HG03196 (cell line): ENCODE measurements around the gene UBE3A.

Source experiments
- ATAC-seq: cut with Tn5 transposase; IDR thresholded peaks from one replicate; pipeline ENCODE4 v1.9.1; 2021; ENCODE audit not compliant: unreplicated experiment

The UBE3A gene

DNA sequence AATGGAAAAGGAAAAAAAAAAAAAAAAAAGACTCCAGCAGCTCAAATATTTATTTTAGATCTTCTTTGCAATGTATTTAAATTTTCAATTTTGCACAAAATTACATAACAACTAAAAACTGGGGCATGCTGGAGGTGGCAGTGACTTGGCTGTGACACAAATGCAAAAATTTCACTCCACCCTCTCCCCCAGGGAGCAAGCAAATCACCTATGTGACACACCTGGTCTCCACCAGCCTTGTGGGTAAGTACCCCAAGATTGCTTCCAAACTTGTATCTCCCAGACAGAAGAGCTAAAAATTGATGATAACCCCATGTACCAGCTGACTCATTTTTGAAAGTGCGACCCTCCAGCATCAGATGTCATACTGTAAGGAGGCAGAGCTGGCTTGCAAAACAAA, 32.0 kb downstream of the UBE3A start:
- ATAC-seq = no peak

DNA sequence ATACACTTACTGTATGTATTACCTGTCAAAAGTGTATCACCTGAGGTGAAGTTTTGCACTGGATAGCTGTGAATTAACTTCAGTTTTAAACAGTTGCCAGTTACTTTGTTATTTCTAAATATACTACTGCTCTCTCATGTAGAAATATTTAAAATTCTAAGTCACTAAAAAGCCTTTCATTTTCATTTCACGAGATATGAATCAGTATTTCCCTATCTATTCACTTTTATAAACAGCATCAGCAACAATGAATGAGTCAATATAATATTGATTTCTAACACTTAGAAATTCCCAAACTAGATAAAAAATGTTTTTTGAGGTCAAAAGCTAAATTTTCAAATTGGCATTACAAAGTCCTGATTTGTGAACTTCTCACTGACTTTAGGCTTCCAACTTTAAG, 32.6 kb downstream of the UBE3A start:
- ATAC-seq = no peak

- ATAC-seq = no peak
These were observed 35.1 kb downstream of the UBE3A start for GRCh38 chr15:25403771-25404170.

GRCh38 chr15:25402342-25402741, 36.5 kb downstream of the UBE3A start:
- no peak for ATAC-seq

DNA sequence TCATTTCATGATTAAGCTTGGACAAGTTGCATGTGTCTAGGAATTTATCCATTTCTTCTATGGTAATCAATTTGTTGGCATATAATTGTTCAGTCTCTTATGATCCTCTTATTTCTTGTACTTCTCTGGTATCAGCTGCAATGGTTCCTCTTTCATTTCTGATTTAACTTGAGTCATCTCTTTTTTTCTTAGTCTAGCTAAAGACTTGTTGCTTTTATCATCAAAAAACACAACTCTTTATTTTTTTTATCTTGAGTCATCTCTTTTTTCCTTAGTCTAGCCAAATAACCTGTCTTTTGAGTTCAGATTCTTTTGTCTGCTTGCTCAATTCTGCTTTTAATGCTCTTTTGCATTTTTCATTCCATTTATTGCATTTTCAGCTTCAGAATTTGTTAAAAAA, 37.3 kb downstream of the UBE3A start:
- no peak for ATAC-seq

- ATAC-seq = no peak
These were observed 41.7 kb downstream of the UBE3A start for GRCh38 chr15:25397100-25397499.

- ATAC-seq = no peak
These were observed 43.9 kb downstream of the UBE3A start for GRCh38 chr15:25394898-25395297.

GRCh38 chr15:25392806-25393205, 46.0 kb downstream of the UBE3A start:
- ATAC-seq = no peak

DNA sequence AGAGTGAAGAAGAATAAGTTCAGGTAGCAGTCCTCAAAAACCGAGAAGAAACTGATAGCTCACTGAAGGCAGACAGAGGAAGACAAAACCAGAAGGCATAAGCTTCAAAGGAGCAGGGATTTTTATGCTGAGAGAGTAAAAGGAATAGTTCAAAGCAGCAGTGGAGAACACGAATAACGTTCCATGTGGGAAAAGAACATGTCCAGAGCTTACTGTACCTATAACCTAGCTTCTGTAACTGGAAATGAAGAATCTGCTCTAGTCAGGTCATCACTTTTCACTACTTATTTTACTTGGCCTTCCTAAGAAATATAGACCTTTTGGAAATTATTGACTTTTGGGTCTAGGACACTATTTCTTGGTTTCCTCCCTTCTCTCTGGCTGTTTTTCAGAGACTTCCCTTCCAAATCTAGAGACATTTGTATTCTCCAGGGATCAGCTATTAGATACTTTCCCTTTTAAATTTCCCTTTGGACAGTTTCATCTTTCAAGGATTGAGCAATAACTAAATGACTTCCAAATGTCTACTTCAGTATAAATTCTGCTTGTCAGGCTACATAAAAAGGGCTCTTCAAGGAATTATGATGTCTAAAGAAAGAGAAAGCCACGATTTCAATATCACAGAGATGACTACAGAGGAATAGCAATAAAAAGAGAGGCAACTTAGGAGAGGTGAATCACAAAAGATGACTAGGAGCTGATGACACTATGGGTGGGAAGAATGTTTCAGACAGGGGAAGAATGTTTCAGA, 46.7 kb downstream of the UBE3A start:
- ATAC-seq = no peak

- ATAC-seq = no peak
These were observed 52.8 kb downstream of the UBE3A start for GRCh38 chr15:25385986-25386385.

- no peak for ATAC-seq
These were observed 57.2 kb downstream of the UBE3A start for GRCh38 chr15:25381579-25381978.

GRCh38 chr15:25378501-25378901, 60.3 kb downstream of the UBE3A start:
- ATAC-seq = no peak

DNA sequence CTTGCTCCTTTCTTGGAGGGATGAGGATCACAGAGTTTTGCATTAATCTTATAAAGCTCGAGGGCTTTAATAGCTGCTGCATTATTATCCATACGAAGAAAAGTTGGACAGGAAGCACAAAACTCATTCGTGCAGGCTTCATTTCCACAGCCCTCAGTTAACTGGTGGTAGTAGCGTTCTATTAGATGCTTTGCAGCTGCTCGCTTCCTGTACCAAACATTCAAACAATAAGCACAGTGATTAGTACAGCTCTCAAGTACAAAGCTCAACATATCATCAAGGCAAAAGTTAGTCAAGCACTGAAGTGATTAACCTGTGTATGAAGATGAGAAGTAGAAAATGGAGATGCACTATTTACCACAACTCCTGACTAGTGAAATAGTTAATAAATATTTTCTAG, 63.3 kb downstream of the UBE3A start:
- no peak for ATAC-seq

GRCh38 chr15:25374143-25374542, 64.7 kb downstream of the UBE3A start:
- ATAC-seq = no peak

DNA sequence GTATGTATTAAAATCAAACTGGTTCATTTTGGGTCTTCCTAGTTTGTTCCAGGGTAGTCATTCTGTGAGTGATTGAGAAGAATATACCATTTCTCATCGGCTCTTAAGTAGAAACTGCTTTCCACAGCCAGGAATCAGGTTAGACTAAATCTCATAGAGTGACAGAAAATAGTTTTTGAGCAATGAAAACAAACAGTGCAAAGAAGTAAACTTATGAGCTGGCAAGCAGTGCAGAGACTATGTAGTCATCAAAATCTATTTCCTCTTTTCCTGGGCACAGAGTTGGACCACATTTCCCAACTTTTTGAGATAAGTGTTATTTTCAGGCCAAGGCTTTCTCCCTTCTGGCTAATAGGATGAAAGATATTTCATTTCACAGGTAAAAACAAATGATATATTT, 66.5 kb downstream of the UBE3A start:
- ATAC-seq = no peak

DNA sequence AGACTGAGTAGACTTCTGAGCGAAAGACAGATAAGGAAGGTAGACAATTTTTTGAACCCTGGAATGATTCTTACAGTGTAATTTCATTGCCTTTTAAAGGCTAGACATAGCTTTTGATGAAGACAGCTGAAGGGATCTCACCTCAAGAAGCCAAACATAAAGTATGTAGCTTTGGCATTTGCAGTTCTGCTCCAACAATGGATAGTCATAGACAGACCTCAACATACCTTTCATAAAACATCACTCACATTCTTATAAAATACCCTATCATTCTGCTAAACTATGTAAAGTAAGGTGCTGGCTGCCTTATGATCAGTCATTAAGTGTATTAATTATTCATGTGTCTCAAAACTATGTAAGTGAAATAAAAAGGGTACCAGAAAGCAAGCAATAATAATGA, 70.0 kb downstream of the UBE3A start:
- no peak for ATAC-seq

GRCh38 chr15:25366058-25366457, 72.8 kb downstream of the UBE3A start:
- no peak for ATAC-seq

DNA sequence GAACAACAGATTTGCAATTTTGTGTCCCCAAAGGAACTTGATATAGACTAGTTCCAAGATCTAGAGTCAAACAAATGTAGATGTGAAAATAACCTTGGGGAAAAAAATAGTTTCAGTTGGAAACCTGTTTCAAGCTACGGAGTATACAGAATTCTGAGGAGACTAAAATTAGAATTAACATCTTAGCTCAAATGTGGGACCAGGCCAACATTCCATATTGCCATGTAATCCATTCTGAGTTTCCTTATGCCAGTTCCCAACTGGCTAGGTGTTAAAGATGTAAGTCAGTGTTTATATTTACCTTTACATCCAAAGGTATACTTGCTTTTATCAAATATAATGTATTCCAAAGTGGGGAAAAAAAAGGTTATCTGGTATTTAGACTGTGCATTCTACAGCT, 76.3 kb downstream of the UBE3A start:
- no peak for ATAC-seq

DNA sequence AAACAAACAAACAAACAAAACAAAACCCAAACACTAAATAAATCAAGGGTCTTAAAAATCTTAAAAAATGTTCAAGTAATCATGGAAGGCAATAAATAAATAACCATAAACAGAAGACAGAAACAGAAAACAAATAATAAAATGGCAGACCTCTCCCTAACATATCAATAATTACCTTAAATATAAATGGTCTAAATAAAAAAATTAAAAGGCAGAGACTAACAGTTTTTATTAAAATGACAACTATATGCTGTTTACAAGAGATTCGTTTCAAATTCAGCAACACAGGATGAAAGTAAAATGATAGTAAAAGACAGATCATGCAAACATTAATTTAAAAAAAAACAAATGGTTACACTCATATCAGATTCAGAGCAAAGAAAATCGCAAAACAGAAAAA, 91.1 kb downstream of the UBE3A start:
- ATAC-seq = no peak

- no peak for ATAC-seq
These were observed 92.5 kb downstream of the UBE3A start for GRCh38 chr15:25346371-25346770.

GRCh38 chr15:25345943-25346342, 92.9 kb downstream of the UBE3A start:
- no peak for ATAC-seq

DNA sequence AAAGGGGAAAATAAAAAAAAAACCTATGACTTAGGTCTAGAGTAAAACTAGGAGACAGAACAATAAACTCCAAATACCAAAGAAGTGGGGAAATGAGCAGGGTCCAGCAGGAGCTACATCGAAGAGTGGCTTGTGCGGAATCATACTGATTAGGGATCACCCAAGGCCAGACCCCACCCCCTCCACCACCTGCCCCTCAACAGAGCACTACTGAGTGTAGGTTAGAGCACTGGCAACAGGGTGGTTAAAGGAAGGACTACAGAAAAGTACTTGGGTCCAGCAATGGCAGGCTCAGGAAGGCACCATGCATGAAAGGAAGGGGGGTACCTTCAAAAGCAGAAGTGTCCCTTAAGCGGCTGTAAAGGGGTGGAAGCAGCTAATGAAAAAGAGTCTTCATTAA, 96.2 kb downstream of the UBE3A start:
- no peak for ATAC-seq

- ATAC-seq = no peak
These were observed 99.4 kb downstream of the UBE3A start for GRCh38 chr15:25339431-25339830.
